Kidney capillary endothelial cell (primary cell): Measurements from ENCODE around the gene EDARADD.
"Not testable (repeated sequence)": the region's sequence is repeated elsewhere in the genome, so short reads cannot be mapped to it uniquely, and the experiment has no call there.

Source experiments
- DNase-seq: peaks from one replicate; pipeline ENCODE4 v3.0.0-alpha.2; 2018; ENCODE audit warnings: low spot score

Gene EDARADD

GRCh38 chr1:236489710-236490377 lies 95.8 kb downstream of the EDARADD start:
- peak; percentile 77 for DNase-seq

GRCh38 chr1:236491469-236492136 lies 97.5 kb downstream of the EDARADD start:
- no peak for DNase-seq

DNA sequence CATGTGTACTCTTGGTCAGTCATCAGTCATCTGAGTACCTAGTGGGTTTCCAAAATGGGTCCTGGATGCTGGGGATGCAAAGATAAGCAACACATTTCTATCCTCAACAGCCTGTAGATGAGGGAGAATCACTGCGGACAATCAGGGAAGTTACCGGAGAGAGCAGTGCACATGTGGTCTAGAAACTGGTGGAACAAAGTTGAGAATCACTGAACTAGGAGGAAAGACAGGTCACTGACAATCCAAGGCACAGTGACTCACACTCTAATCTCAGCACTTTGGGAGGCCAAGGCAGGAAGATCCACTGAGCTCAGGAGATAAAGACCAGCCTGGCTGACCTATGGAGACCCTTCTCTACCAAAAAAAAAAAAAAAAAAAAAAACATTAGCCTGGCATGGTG lies 98.3 kb downstream of the EDARADD start:
- no peak for DNase-seq

DNA sequence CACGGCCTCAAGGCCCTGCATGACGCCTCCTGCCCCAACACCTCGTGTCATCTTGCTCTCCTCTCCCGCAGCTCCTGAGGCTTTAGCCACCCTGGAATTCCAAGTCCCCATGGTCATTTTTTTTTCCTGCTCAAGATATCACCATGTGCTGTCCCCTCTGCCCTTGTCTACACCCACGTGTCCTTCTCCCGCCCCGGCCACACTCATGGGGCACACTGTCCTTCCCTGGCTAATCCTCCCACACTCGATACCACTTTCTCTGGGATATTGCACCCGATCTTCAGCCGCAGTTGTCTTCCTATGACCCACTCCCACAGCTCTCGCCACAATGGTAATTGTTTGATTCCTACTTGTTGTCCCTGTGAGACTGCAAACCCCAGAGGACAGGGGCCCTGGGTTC lies 100.0 kb downstream of the EDARADD start:
- DNase-seq: no peak

DNA sequence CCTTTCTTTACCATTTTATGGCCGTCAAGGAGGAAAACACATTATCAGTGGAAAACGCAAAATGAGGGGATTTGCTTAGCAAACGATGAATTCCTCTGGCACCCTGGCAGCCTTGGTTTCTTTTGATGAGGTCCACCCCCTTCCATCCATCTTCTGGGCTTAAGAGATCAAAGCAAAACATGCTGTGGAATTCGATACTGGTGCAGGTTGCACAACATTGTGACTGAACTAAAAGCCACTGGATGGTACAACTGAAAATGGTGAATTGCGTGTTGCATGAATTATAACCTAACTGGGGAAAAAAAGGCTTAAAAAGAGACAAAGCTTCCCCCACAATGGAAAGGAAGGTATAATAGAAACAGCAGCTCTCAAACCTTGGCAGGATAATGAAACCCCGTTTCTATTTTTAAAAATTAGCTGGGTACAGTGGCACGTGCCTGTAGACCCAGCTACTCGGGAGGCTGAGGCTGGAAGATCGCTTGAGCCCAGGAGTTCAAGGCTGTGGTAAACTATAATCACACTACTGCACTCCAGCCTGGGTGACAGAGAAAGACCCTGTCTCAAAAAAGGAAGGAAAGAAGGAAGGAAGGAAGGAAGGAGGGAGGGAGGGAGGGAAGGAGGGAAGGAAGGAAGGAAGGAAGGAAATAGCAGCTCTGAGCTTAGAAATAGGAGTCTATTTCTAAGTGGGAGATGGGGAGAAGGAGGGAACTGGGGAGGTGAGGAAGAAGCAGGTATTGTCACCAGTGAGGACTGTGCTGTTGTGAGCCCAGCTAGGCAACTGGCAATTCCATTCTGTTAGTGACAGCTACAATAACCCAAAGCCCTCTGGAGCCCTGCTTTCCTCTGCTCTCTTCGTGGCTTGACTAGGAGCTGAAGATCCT lies 100.7 kb downstream of the EDARADD start:
- DNase-seq: no peak

DNA sequence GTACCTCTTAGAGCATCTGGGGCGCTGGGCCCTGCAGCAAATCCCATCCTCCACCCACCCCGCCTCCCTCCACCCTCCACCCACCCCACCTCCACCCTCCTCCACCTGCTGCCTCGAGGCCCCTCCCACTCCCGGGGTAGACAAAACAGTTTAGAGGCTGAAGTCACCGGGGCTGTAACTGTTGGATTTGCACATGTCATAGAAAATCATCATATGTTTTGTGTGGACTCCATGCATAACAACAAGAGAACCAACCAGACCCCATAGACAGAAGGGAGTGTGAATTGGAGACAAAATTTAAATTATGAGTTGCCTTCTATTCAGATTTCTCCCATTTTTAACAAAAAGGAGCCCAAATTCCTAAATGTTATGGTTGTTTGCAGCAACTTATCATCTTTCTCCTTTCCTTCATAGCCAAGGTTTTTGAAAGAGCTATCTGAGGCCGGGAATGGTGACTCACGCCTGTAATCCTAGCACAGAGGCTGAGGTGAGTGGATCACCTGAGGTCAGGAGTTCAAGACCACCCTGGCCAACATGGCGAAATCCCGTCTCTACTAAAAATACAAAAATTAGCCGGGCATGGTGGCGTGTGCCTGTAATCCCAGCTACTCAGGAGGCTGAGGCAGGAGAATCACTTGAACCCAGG lies 101.5 kb downstream of the EDARADD start:
- no peak for DNase-seq

- no peak for DNase-seq
These were observed 103.8 kb downstream of the EDARADD start for GRCh38 chr1:236497908-236498307.

- DNase-seq: no peak
These were observed 107.0 kb downstream of the EDARADD start for GRCh38 chr1:236501093-236501492.

GRCh38 chr1:236502579-236502971 lies 108.5 kb downstream of the EDARADD start:
- DNase-seq: no peak

DNA sequence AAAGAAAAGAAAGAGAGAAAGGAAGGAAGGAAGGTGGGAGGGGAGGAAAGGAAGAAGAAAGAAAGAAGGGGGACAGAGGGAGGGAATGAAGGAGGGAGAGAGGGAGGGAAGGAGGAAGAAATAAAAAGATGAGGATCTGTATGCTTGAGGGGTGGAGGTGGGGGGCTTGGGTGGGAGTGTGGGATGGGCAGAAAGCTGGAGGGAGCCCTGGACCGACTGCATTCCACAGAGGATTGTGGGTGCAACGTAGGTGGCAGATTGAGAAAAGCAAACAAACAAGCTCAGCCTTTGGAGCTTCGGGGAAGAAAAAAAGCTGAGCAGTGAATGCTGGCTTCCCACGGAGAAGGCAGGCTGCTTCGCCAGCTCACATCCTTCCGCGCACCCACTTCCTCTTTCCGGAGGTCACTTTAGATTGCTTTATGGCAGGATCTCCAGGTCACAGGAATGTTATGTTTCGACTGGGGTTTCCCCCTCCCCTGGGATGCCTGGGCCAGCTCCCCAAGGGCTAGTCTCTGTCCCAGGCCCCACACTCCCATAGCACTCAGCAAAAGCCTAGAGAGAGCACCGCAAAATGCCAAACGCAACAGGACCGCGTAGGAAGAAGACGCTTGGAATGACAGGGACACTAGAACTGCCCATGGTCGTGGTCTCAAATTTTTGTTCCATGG lies 109.0 kb downstream of the EDARADD start:
- DNase-seq: peak; percentile 89

DNA sequence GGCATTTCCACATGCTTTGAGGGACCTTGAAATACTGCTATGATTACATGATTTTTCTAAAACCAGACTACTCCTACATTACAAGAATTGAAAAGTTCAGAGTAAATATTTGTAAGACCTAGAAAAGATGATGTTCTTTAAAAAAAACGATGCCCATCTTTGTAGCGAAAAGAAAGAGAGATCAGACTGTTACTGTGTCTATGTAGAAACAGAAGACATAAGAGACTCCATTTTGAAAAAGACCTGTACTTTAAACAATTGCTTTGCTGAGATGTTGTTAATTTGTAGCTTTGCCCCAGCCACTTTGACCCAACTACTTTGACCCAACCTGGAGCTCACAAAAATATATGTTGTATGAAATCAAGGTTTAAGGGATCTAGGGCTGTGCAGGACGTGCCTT lies 110.3 kb downstream of the EDARADD start:
- not testable (repeated sequence) for DNase-seq

GRCh38 chr1:236507022-236507700 lies 113.1 kb downstream of the EDARADD start:
- DNase-seq: no peak

DNA sequence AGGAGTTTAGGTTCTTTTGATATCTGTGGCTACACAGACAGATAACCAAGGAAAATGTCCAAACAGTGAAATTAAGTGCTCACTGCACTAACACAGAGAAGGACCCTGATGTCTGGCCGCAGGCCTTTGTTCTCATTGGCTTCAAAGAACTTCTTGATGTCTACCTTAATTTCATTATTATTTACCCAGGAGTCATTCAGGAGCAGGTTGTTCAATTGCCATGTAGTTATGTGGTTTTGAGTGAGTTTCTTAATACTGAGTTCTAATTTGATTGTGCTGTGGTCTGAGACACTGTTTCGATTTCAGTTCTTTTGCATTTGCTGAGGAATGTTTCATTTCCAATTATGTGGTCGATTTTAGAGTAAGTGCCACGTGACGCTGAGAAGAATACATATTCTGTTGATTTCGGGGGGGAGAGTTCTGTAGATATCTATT lies 114.5 kb downstream of the EDARADD start:
- DNase-seq: no peak

GRCh38 chr1:236509203-236509602 lies 115.1 kb downstream of the EDARADD start:
- no peak for DNase-seq

DNA sequence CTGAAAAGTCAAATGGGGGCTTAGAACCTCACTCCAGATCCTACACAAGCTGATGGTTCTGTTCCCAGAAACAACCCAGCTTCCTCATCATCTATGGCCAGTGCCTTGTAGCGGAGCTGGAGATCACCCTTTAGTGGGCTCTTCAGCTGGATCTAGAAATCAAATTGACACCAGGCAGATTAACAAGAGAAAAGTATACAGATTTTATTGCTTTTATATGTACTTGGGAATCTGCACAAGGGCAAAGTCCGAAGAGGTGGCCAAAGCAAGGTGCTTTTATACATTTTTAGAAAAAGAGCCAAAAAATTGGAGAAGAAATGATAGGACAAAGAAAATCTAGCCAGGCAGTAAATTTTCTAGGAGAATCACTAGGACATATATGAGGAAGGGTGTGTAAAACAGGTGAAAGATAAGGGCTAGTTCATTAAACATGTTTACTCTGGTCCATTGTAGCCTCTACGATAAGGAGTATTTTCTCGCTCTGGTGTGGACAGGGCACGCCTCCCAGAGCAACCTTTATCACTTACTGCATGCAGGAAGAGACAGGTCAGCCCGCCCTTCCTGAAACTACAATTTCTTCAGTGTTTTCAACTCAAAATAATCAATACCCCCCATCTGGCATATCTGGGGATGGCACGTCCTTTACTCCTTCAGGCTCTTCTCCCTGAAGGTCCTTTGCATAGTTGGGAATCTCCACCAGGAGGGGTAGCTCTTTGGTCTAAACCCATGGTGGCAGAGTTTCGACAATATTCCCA lies 115.7 kb downstream of the EDARADD start:
- DNase-seq: no peak

DNA sequence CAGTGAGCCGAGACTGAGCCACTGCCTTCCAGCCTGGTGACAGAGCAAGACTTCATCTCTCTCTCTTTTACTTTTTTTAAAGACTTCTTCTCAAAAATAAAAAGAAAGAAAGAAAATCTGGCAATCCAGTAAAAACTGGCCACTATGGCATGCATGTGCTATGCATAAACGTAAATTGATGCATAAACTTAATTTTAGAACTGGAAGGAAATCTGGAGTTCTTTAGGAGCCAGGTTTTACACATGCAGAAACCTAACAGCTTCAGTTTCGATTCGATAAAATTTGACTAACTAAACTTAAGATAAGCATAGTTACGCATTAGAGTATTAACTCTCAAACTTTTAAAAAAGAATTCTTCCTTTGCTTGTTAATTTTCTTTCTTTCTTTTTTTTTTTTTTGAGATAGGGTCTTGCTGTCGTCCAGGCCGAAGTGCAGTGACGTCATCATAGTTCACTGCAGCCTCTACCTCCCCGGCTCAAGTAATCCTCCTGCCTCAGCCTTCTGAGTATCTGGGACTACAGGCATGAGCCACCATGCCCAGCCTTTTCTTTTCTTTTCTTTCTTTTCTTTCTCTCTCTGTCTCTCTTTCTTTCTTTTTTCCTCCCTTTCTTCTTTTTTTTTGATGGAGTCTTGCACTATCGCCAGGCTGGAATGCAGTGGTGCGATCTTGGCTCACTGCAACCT lies 117.8 kb downstream of the EDARADD start:
- no peak for DNase-seq

DNA sequence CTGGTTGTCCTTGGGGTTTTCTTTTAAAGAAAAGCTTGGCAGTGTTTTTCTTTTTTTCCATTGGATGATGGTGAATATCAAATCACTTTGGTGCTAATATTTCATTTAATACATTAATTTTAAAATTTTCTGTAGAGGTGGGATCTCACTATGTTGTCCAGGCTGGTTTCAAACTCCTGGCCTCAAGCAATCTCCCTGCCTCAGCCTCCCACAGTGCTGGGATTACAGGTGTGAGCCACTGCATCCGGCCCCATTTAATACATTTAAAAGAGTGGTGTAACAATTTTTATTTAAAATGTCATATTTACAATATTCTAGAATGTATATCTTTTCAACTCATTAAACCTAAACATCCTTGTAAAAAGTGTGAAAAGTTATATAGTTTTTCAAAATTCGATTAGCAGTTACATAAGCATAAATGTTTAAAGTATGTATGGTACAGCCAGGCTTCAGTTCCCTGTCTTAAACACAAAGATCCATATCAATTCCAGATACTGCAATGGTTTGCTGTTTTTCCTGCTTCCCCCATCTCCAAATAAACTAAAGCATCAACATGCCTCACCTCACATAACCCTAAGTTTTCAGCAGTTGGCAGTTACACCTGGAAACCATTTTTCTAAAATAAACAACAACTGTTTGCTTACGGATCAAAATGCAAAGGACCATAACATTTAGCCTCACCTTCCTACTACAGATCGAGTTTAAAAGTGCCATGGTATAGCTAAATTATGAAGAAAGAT lies 120.8 kb downstream of the EDARADD start:
- no peak for DNase-seq

- no peak for DNase-seq
These were observed 121.4 kb downstream of the EDARADD start for GRCh38 chr1:236515443-236515958.
